ENCODE data around the gene HLA-DMB. TPM values are rescaled to one million over a fixed set of nuclear protein-coding genes. Genes with fewer than 3 reads are reported as not detected.

Gene HLA-DMB
- total RNA-seq, 8 experiments from 2014 or later: 0.14 to 1.1 (median 0.34) TPM

- WGBS, 10 experiments: 0 to 90% (median 67%) methylated on average over 1 to 4 of the region's 4 CpGs; no CpG with 5 or more reads in 1 of the 10 experiments
- ATAC-seq (replicated peaks in 6 of 8): no peak
- in situ Hi-C loops (cut with MboI; ENCODE audit: low pct_unique_long_range_greater_than_20kb in 2 of 9, low sequenced_read_pairs in 9 of 9, unreplicated experiment in 9 of 9): loop anchor here in 1 of 9 experiments (10.0 kb wide), 1 partner anchor 69 kb away; no protein-coding TSS in a partner anchor
- H3K27ac ChIP-seq: no peak overlapping the region
- H3K4me3 ChIP-seq: no peak overlapping the region
- H3K4me1 ChIP-seq (replicated peaks in 1 of 2): no peaks in the 10 kb centered on the region
These were observed 13.4 kb upstream of the HLA-DMB start for GRCh38 chr6:32954267-32954666.

- no peak overlapping the region for H3K27ac ChIP-seq
- WGBS, 10 experiments: 55 to 100% (median 73%) methylated on average over 1 to 4 of the region's 4 CpGs; no CpG with 5 or more reads in 1 of the 10 experiments
- ATAC-seq (replicated peaks in 6 of 8): no peak
- H3K4me3 ChIP-seq: no peak overlapping the region
- in situ Hi-C loops (cut with MboI; ENCODE audit: low pct_unique_long_range_greater_than_20kb in 2 of 9, low sequenced_read_pairs in 9 of 9, unreplicated experiment in 9 of 9): loop anchor here in 1 of 9 experiments (10.0 kb wide), 1 partner anchor 69 kb away; no protein-coding TSS in a partner anchor
- no peaks in the 10 kb centered on the region for H3K4me1 ChIP-seq (replicated peaks in 1 of 2)
These were observed 12.9 kb upstream of the HLA-DMB start for GRCh38 chr6:32953775-32954174.

- 37 to 68% (median 63%) methylated on average over 1 to 8 of the region's 10 CpGs for WGBS, 10 experiments
- in situ Hi-C loops (cut with MboI; ENCODE audit: low pct_unique_long_range_greater_than_20kb in 2 of 9, low sequenced_read_pairs in 9 of 9, unreplicated experiment in 9 of 9): loop anchor here in 1 of 9 experiments (10.0 kb wide), 1 partner anchor 68 kb away; no protein-coding TSS in a partner anchor
- Histone ChIP-seq H3K4me3 (no peak within 1 kb of the TSS), H3K27ac (no peak within 1 kb of the TSS), H3K4me1 (replicated peaks in 1 of 2) (no peaks in the 10 kb centered on the region)
- ATAC-seq (replicated peaks in 6 of 8): peak; percentile 16 to 99 (median 75)
These were observed 12.2 kb upstream of the HLA-DMB start, which contains the start of gene HLA-DMA for GRCh38 chr6:32952817-32953739. TSS of gene HLA-DMA (minus strand) at chr6:32953097. CDS start at chr6:32953036, 61 bp downstream.

GRCh38 chr6:32950449-32950848 lies 9.6 kb upstream of the HLA-DMB start:
- in situ Hi-C loops (cut with MboI; ENCODE audit: low pct_unique_long_range_greater_than_20kb in 2 of 9, low sequenced_read_pairs in 9 of 9, unreplicated experiment in 9 of 9): loop anchor here in 1 of 9 experiments (10.0 kb wide), 1 partner anchor 66 kb away; no protein-coding TSS in a partner anchor
- Histone ChIP-seq H3K4me1 (replicated peaks in 1 of 2) (no peaks in the 10 kb centered on the region), H3K27ac (no peak overlapping the region), H3K4me3 (no peak overlapping the region)
- WGBS, 10 experiments: 63 to 100% (median 81%) methylated on average over 1 to 6 of the region's 8 CpGs; no CpG with 5 or more reads in 4 of the 10 experiments
- no peak for ATAC-seq (replicated peaks in 6 of 8)

GRCh38 chr6:32950010-32950409 lies 9.2 kb upstream of the HLA-DMB start:
- Histone ChIP-seq H3K27ac (no peak overlapping the region), H3K4me3 (no peak overlapping the region), H3K4me1 (replicated peaks in 1 of 2) (no peaks in the 10 kb centered on the region)
- 33 to 100% (median 67%) methylated on average over 1 to 3 of the region's 3 CpGs; no CpG with 5 or more reads in 3 of the 10 experiments for WGBS, 10 experiments
- ATAC-seq (replicated peaks in 6 of 8): no peak
- in situ Hi-C loops (cut with MboI; ENCODE audit: low pct_unique_long_range_greater_than_20kb in 2 of 9, low sequenced_read_pairs in 9 of 9, unreplicated experiment in 9 of 9): loop anchor here in 1 of 9 experiments (10.0 kb wide), 1 partner anchor 65 kb away; no protein-coding TSS in a partner anchor

- Histone ChIP-seq H3K4me3 (no peak overlapping the region), H3K27ac (no peak overlapping the region), H3K4me1 (replicated peaks in 1 of 2) (no peaks in the 10 kb centered on the region)
- ATAC-seq (replicated peaks in 6 of 8): no peak
- in situ Hi-C loops (cut with MboI; ENCODE audit: low pct_unique_long_range_greater_than_20kb in 2 of 9, low sequenced_read_pairs in 9 of 9, unreplicated experiment in 9 of 9): loop anchor here in 1 of 9 experiments (10.0 kb wide), 1 partner anchor 64 kb away; no protein-coding TSS in a partner anchor
- 70 to 100% (median 82%) methylated on average over 2 to 3 of the region's 9 CpGs; no CpG with 5 or more reads in 6 of the 10 experiments for WGBS, 10 experiments
These were observed 8.3 kb upstream of the HLA-DMB start for GRCh38 chr6:32949113-32949512.

GRCh38 chr6:32947552-32948465 lies 7.0 kb upstream of the HLA-DMB start:
- peak; percentile 53 to 96 (median 74) for ATAC-seq (replicated peaks in 6 of 8)
- in situ Hi-C loops (cut with MboI; ENCODE audit: low pct_unique_long_range_greater_than_20kb in 2 of 9, low sequenced_read_pairs in 9 of 9, unreplicated experiment in 9 of 9): loop anchor here in 1 of 9 experiments (10.0 kb wide), 1 partner anchor 63 kb away; no protein-coding TSS in a partner anchor
- Histone ChIP-seq H3K4me1 (replicated peaks in 1 of 2) (no peaks in the 10 kb centered on the region), H3K27ac (no peak overlapping the region), H3K4me3 (no peak overlapping the region)
- 21 to 81% (median 61%) methylated on average over 3 to 10 of the region's 11 CpGs; no CpG with 5 or more reads in 1 of the 10 experiments for WGBS, 10 experiments

- Histone ChIP-seq H3K4me1 (replicated peaks in 1 of 2) (no peaks in the 10 kb centered on the region), H3K4me3 (no peak overlapping the region), H3K27ac (no peak overlapping the region)
- ATAC-seq (replicated peaks in 6 of 8): no peak
- in situ Hi-C loops (cut with MboI; ENCODE audit: low pct_unique_long_range_greater_than_20kb in 2 of 9, low sequenced_read_pairs in 9 of 9, unreplicated experiment in 9 of 9): loop anchor here in 1 of 9 experiments (10.0 kb wide), 1 partner anchor 62 kb away; no protein-coding TSS in a partner anchor
These were observed 6.1 kb upstream of the HLA-DMB start for GRCh38 chr6:32946893-32947292.

- no peak for ATAC-seq (replicated peaks in 6 of 8)
- no peaks in the 10 kb centered on the region for H3K4me1 ChIP-seq (replicated peaks in 1 of 2)
- H3K4me3 ChIP-seq: no peak overlapping the region
- in situ Hi-C loops (cut with MboI; ENCODE audit: low pct_unique_long_range_greater_than_20kb in 2 of 9, low sequenced_read_pairs in 9 of 9, unreplicated experiment in 9 of 9): loop anchor here in 1 of 9 experiments (10.0 kb wide), 1 partner anchor 61 kb away; no protein-coding TSS in a partner anchor
- H3K27ac ChIP-seq: no peak overlapping the region
These were observed 5.1 kb upstream of the HLA-DMB start for GRCh38 chr6:32945953-32946352.

GRCh38 chr6:32945108-32945760 lies 4.4 kb upstream of the HLA-DMB start:
- no peak overlapping the region for H3K27ac ChIP-seq
- no peak overlapping the region for H3K4me3 ChIP-seq
- no peaks in the 10 kb centered on the region for H3K4me1 ChIP-seq (replicated peaks in 1 of 2)
- 48 to 94% (median 71%) methylated on average over 3 to 7 of the region's 9 CpGs; no CpG with 5 or more reads in 1 of the 10 experiments for WGBS, 10 experiments
- in situ Hi-C loops (cut with MboI; ENCODE audit: low pct_unique_long_range_greater_than_20kb in 2 of 9, low sequenced_read_pairs in 9 of 9, unreplicated experiment in 9 of 9): loop anchor here in 1 of 9 experiments (10.0 kb wide), 1 partner anchor 60 kb away; no protein-coding TSS in a partner anchor
- no peak for ATAC-seq (replicated peaks in 6 of 8)

GRCh38 chr6:32943864-32944649 lies 3.2 kb upstream of the HLA-DMB start:
- 0 to 100% (median 75%) methylated on average over 1 to 3 of the region's 4 CpGs; no CpG with 5 or more reads in 2 of the 10 experiments for WGBS, 10 experiments
- in situ Hi-C loops (cut with MboI; ENCODE audit: low pct_unique_long_range_greater_than_20kb in 2 of 9, low sequenced_read_pairs in 9 of 9, unreplicated experiment in 9 of 9): loop anchor here in 1 of 9 experiments (10.0 kb wide), 1 partner anchor 59 kb away; no protein-coding TSS in a partner anchor
- no peaks in the 10 kb centered on the region for H3K4me1 ChIP-seq (replicated peaks in 1 of 2)
- H3K27ac ChIP-seq: no peak overlapping the region
- no peak overlapping the region for H3K4me3 ChIP-seq
- no peak for ATAC-seq (replicated peaks in 6 of 8)

All from motor neuron (in vitro differentiated cells).